Measurements from ENCODE around the gene BTBD9. TPM values are rescaled to one million over a fixed set of nuclear protein-coding genes. Genes with fewer than 3 reads are reported as not detected.

The BTBD9 gene
- total and polyA plus RNA-seq, 2 donors (not counting 1 experiment from before 2014, with no cell fraction given): 4.1 to 48.9 TPM

GRCh38 chr6:38311201-38311600 lies 328.5 kb downstream of the BTBD9 start:
- ATAC-seq (ENCODE audit: low read depth) (no peak), DNase-seq (no peak)
- POLR2A ChIA-PET: interaction anchor here (0.7 kb wide), 1 partner anchor 14 kb away, joined by 5 read pairs; no protein-coding TSS in a partner anchor
- 100% methylated on average over 2 of the region's 3 CpGs for WGBS (ENCODE audit: insufficient coverage)
- no peak overlapping the region for H3K9ac ChIP-seq (ENCODE audit: low read length)
- no peak overlapping the region for H3K27ac ChIP-seq (ENCODE audit: low read length in 2 of 2)
- Mint-ChIP-seq H3K27ac (no peak overlapping the region), H3K4me3 (no peak overlapping the region), H3K4me1 (peaks cover 32% of the 10 kb centered on the region), H3K27me3 (no peaks in the 10 kb centered on the region), H3K9me3 (ENCODE audit: insufficient read depth) (no peaks in the 10 kb centered on the region)
- CTCF ChIA-PET: no interaction called here
- H3K9me3 ChIP-seq (ENCODE audit: control extremely low read depth in 1 of 3, control insufficient read depth in 2 of 3, insufficient read depth in 1 of 3, low read length in 2 of 3): no peaks in the 10 kb centered on the region
- H3K4me2 ChIP-seq (replicated peaks; ENCODE audit: low read depth, low read length, poor library complexity, severe bottlenecking): no peak overlapping the region
- H3K79me2 ChIP-seq (ENCODE audit: control insufficient read depth, insufficient read depth, low read length): no peaks in the 10 kb centered on the region
- H3K4me3 ChIP-seq (ENCODE audit: control extremely low read depth in 1 of 5, extremely low read depth in 1 of 5, insufficient read depth in 1 of 5, low read depth in 2 of 5, low read length in 4 of 5): no peak overlapping the region
- TF ChIP-seq EZH2 (IDR thresholded peaks at IDR 0.05; ENCODE audit: borderline replicate concordance, insufficient read depth, low read depth, low read length, poor library complexity, severe bottlenecking): no peak
- TF ChIP-seq CTCF (IDR thresholded peaks at IDR 0.05): no peak
- no peak overlapping the region for H2AFZ ChIP-seq (ENCODE audit: insufficient read depth, low read depth, low read length, poor library complexity, severe bottlenecking)
- H3K36me3 ChIP-seq (replicated peaks in 1 of 2; ENCODE audit: control extremely low read depth in 1 of 2, control insufficient read depth in 1 of 2, extremely low read depth in 1 of 2, insufficient read depth in 2 of 2, low read length in 1 of 2): no peaks in the 10 kb centered on the region
- intact Hi-C loops (cut with micrococcal nuclease): no loop called here
- no peaks in the 10 kb centered on the region for H4K20me1 ChIP-seq (ENCODE audit: control insufficient read depth, insufficient read depth, low read length, poor library complexity, severe bottlenecking)
- H3K27me3 ChIP-seq (replicated peaks in 1 of 4; ENCODE audit: control extremely low read depth in 1 of 4, control insufficient read depth in 3 of 4, insufficient read depth in 4 of 4, low read length in 3 of 4): no peaks in the 10 kb centered on the region
- H3K4me1 ChIP-seq (ENCODE audit: control insufficient read depth in 2 of 2, insufficient read depth in 2 of 2, low read length in 2 of 2): peaks cover 20 to 25% of the 10 kb centered on the region in 2 donors

GRCh38 chr6:38310061-38310460 lies 329.7 kb downstream of the BTBD9 start:
- CTCF ChIA-PET: no interaction called here
- DNase-seq (no peak), ATAC-seq (ENCODE audit: low read depth) (no peak)
- Mint-ChIP-seq H3K27ac (no peak overlapping the region), H3K4me3 (no peak overlapping the region), H3K4me1 (peaks cover 26% of the 10 kb centered on the region), H3K9me3 (ENCODE audit: insufficient read depth) (no peaks in the 10 kb centered on the region), H3K27me3 (no peaks in the 10 kb centered on the region)
- Histone ChIP-seq H3K9ac (ENCODE audit: low read length) (no peak overlapping the region), H3K9me3 (ENCODE audit: control extremely low read depth in 1 of 3, control insufficient read depth in 2 of 3, insufficient read depth in 1 of 3, low read length in 2 of 3) (no peaks in the 10 kb centered on the region), H3K36me3 (replicated peaks in 1 of 2; ENCODE audit: control extremely low read depth in 1 of 2, control insufficient read depth in 1 of 2, extremely low read depth in 1 of 2, insufficient read depth in 2 of 2, low read length in 1 of 2) (no peaks in the 10 kb centered on the region), H3K27ac (ENCODE audit: low read length in 2 of 2) (no peak overlapping the region), H3K79me2 (ENCODE audit: control insufficient read depth, insufficient read depth, low read length) (no peaks in the 10 kb centered on the region), H3K27me3 (replicated peaks in 1 of 4; ENCODE audit: control extremely low read depth in 1 of 4, control insufficient read depth in 3 of 4, insufficient read depth in 4 of 4, low read length in 3 of 4) (no peaks in the 10 kb centered on the region), H3K4me2 (replicated peaks; ENCODE audit: low read depth, low read length, poor library complexity, severe bottlenecking) (no peak overlapping the region), H3K4me3 (ENCODE audit: control extremely low read depth in 1 of 5, extremely low read depth in 1 of 5, insufficient read depth in 1 of 5, low read depth in 2 of 5, low read length in 4 of 5) (no peak overlapping the region), H2AFZ (ENCODE audit: insufficient read depth, low read depth, low read length, poor library complexity, severe bottlenecking) (no peak overlapping the region), H3K4me1 (ENCODE audit: control insufficient read depth in 2 of 2, insufficient read depth in 2 of 2, low read length in 2 of 2) (peaks cover 23 to 25% of the 10 kb centered on the region in 2 donors), H4K20me1 (ENCODE audit: control insufficient read depth, insufficient read depth, low read length, poor library complexity, severe bottlenecking) (no peaks in the 10 kb centered on the region)
- WGBS (ENCODE audit: insufficient coverage): 100% methylated on average over 1 of the region's 5 CpGs
- TF ChIP-seq CTCF (IDR thresholded peaks at IDR 0.05): no peak
- TF ChIP-seq EZH2 (IDR thresholded peaks at IDR 0.05; ENCODE audit: borderline replicate concordance, insufficient read depth, low read depth, low read length, poor library complexity, severe bottlenecking): no peak
- intact Hi-C loops (cut with micrococcal nuclease): no loop called here
- POLR2A ChIA-PET: no interaction called here

Measured in B cell (primary cell).